ENCODE measurements around the gene DDN.
A peak's percentile ranks its signal among the peaks of the same experiment; 100 is the strongest.

The DDN gene

DNA sequence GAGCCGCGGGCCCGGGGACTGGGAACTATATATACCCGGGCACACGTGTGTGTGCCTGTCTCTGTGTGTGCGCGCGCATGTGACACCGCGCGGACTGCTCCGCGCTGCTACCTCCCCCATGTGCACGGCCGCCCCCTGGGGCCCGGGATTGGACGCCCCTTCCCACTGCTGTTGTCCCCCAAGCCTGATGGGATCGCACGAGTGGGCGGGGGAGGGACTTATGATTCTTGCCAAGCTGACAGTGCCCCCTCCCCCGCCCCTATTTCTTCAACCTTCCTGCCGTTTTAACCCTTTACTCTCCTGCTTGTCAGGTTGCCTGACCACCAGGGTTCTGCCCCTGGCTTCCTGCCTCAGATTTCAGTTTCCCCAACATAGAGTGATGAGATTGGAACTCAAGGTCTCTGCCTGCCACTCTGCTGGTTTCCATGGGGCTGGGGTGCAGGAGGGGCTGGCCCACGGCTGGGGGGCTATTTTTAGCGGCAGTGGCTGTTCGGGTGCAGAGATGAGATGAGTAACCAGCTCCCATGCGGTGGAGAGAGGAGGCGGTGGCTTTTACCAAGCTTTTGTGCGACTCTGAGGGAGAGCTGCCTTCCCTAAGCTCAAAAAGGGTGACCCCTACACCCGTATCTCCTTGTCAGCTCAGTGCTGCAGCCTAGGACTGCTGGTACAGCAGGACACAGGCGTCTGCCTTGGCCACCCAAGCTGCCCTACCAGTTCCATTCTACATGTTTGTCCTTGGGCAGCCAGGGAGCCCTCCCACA is at the start of gene DDN:
TSS of gene DDN (minus strand) at position 5 of the 761 bp plus-strand sequence. CDS start 88 bp downstream, outside the sequence.
- peak within 1 kb of the TSS; percentile 52 to 60 for H3K4me3 ChIP-seq (ENCODE audit: low read length in 2 of 2)
- peaks cover 20 to 25% of the 10 kb centered on the region in 2 donors for H3K36me3 ChIP-seq (ENCODE audit: control insufficient read depth in 2 of 2, insufficient read depth in 2 of 2, low read length in 2 of 2)
- peak within 1 kb of the TSS; percentile 9 to 14 for H3K9ac ChIP-seq (ENCODE audit: low read depth in 1 of 2, low read length in 2 of 2)
- H3K4me1 ChIP-seq (ENCODE audit: control insufficient read depth in 2 of 2, insufficient read depth in 2 of 2, low read length in 2 of 2), result peaks cover 27 to 30% of the 10 kb centered on the region in 2 donors
- no peak within 1 kb of the TSS for H3K27ac ChIP-seq (ENCODE audit: low read depth in 2 of 2, low read length in 2 of 2)
- H3K9me3 ChIP-seq (ENCODE audit: control insufficient read depth in 2 of 2, low read length in 2 of 2), result no peaks in the 10 kb centered on the region
- H3K27me3 ChIP-seq (ENCODE audit: control insufficient read depth in 2 of 2, insufficient read depth in 2 of 2, low read length in 2 of 2), result peaks cover 30 to 31% of the 10 kb centered on the region in 2 donors

DNA sequence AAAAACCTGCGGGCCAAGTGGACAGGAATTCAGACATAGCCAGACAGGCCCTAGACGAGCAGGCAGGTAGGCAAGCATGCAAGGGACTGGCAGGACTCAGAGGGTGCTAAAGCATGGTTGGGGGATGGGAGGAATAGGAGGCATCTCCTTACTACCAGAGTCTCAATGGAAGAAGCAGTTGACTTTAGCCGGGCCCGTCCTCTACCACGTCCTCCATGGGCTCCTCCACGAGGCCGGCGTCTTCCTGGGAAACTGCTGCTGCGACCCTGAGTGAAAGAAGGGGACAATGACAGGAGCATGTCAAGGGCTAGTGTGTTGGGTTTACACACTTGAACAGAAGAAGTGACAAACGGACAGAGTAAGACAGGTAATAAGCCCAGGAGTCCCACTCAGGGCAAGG is 49.8 kb upstream of the DDN start:
- H3K4me1 ChIP-seq (ENCODE audit: control insufficient read depth in 2 of 2, insufficient read depth in 2 of 2, low read length in 2 of 2), result no peaks in the 10 kb centered on the region
- H3K36me3 ChIP-seq (ENCODE audit: control insufficient read depth in 2 of 2, insufficient read depth in 2 of 2, low read length in 2 of 2), result peaks cover 90 to 96% of the 10 kb centered on the region in 2 donors
- no peak overlapping the region for H3K9ac ChIP-seq (ENCODE audit: low read depth in 1 of 2, low read length in 2 of 2)
- H3K9me3 ChIP-seq (ENCODE audit: control insufficient read depth in 2 of 2, low read length in 2 of 2), result no peaks in the 10 kb centered on the region
- no peak overlapping the region for H3K27ac ChIP-seq (ENCODE audit: low read depth in 2 of 2, low read length in 2 of 2)
- no peaks in the 10 kb centered on the region for H3K27me3 ChIP-seq (ENCODE audit: control insufficient read depth in 2 of 2, insufficient read depth in 2 of 2, low read length in 2 of 2)
- no peak overlapping the region for H3K4me3 ChIP-seq (ENCODE audit: low read length in 2 of 2)

GRCh38 chr12:49046129-49046895 is 47.1 kb upstream of the DDN start:
- H3K4me1 ChIP-seq (ENCODE audit: control insufficient read depth in 2 of 2, insufficient read depth in 2 of 2, low read length in 2 of 2), result no peaks in the 10 kb centered on the region
- no peaks in the 10 kb centered on the region for H3K9me3 ChIP-seq (ENCODE audit: control insufficient read depth in 2 of 2, low read length in 2 of 2)
- no peak overlapping the region for H3K9ac ChIP-seq (ENCODE audit: low read depth in 1 of 2, low read length in 2 of 2)
- no peak overlapping the region for H3K4me3 ChIP-seq (ENCODE audit: low read length in 2 of 2)
- no peak overlapping the region for H3K27ac ChIP-seq (ENCODE audit: low read depth in 2 of 2, low read length in 2 of 2)
- H3K36me3 ChIP-seq (ENCODE audit: control insufficient read depth in 2 of 2, insufficient read depth in 2 of 2, low read length in 2 of 2), result peaks cover 91 to 96% of the 10 kb centered on the region in 2 donors
- no peaks in the 10 kb centered on the region for H3K27me3 ChIP-seq (ENCODE audit: control insufficient read depth in 2 of 2, insufficient read depth in 2 of 2, low read length in 2 of 2)

- no peak overlapping the region for H3K27ac ChIP-seq (ENCODE audit: low read depth in 2 of 2, low read length in 2 of 2)
- peaks cover 85 to 88% of the 10 kb centered on the region in 2 donors for H3K36me3 ChIP-seq (ENCODE audit: control insufficient read depth in 2 of 2, insufficient read depth in 2 of 2, low read length in 2 of 2)
- no peaks in the 10 kb centered on the region for H3K27me3 ChIP-seq (ENCODE audit: control insufficient read depth in 2 of 2, insufficient read depth in 2 of 2, low read length in 2 of 2)
- H3K4me3 ChIP-seq (ENCODE audit: low read length in 2 of 2), result no peak overlapping the region
- no peaks in the 10 kb centered on the region for H3K4me1 ChIP-seq (ENCODE audit: control insufficient read depth in 2 of 2, insufficient read depth in 2 of 2, low read length in 2 of 2)
- no peak overlapping the region for H3K9ac ChIP-seq (ENCODE audit: low read depth in 1 of 2, low read length in 2 of 2)
- H3K9me3 ChIP-seq (ENCODE audit: control insufficient read depth in 2 of 2, low read length in 2 of 2), result no peaks in the 10 kb centered on the region
Observed at GRCh38 chr12:49044660-49045059, 45.5 kb upstream of the DDN start.

GRCh38 chr12:49043856-49044258 is 44.7 kb upstream of the DDN start:
- H3K9ac ChIP-seq (ENCODE audit: low read depth in 1 of 2, low read length in 2 of 2), result no peak overlapping the region
- no peaks in the 10 kb centered on the region for H3K4me1 ChIP-seq (ENCODE audit: control insufficient read depth in 2 of 2, insufficient read depth in 2 of 2, low read length in 2 of 2)
- H3K36me3 ChIP-seq (ENCODE audit: control insufficient read depth in 2 of 2, insufficient read depth in 2 of 2, low read length in 2 of 2), result peaks cover 83 to 88% of the 10 kb centered on the region in 2 donors

GRCh38 chr12:49043241-49043640 is 44.1 kb upstream of the DDN start:
- peaks cover 82 to 88% of the 10 kb centered on the region in 2 donors for H3K36me3 ChIP-seq (ENCODE audit: control insufficient read depth in 2 of 2, insufficient read depth in 2 of 2, low read length in 2 of 2)

More at GRCh38 chr12:49043856-49044258, 44.7 kb upstream of the DDN start:
- Histone ChIP-seq H3K27ac (ENCODE audit: low read depth in 2 of 2, low read length in 2 of 2) (no peak overlapping the region), H3K27me3 (ENCODE audit: control insufficient read depth in 2 of 2, insufficient read depth in 2 of 2, low read length in 2 of 2) (no peaks in the 10 kb centered on the region), H3K4me3 (ENCODE audit: low read length in 2 of 2) (no peak overlapping the region), H3K9me3 (ENCODE audit: control insufficient read depth in 2 of 2, low read length in 2 of 2) (no peaks in the 10 kb centered on the region)

GRCh38 chr12:49041881-49042484 is 42.8 kb upstream of the DDN start:
- Histone ChIP-seq H3K9me3 (ENCODE audit: control insufficient read depth in 2 of 2, low read length in 2 of 2) (no peaks in the 10 kb centered on the region), H3K4me1 (ENCODE audit: control insufficient read depth in 2 of 2, insufficient read depth in 2 of 2, low read length in 2 of 2) (no peaks in the 10 kb centered on the region), H3K9ac (ENCODE audit: low read depth in 1 of 2, low read length in 2 of 2) (no peak overlapping the region), H3K36me3 (ENCODE audit: control insufficient read depth in 2 of 2, insufficient read depth in 2 of 2, low read length in 2 of 2) (peaks cover 85 to 89% of the 10 kb centered on the region in 2 donors), H3K27me3 (ENCODE audit: control insufficient read depth in 2 of 2, insufficient read depth in 2 of 2, low read length in 2 of 2) (no peaks in the 10 kb centered on the region), H3K4me3 (ENCODE audit: low read length in 2 of 2) (no peak overlapping the region), H3K27ac (ENCODE audit: low read depth in 2 of 2, low read length in 2 of 2) (no peak overlapping the region)

More at GRCh38 chr12:49043241-49043640, 44.1 kb upstream of the DDN start:
- Histone ChIP-seq H3K27me3 (ENCODE audit: control insufficient read depth in 2 of 2, insufficient read depth in 2 of 2, low read length in 2 of 2) (no peaks in the 10 kb centered on the region), H3K4me1 (ENCODE audit: control insufficient read depth in 2 of 2, insufficient read depth in 2 of 2, low read length in 2 of 2) (no peaks in the 10 kb centered on the region), H3K9me3 (ENCODE audit: control insufficient read depth in 2 of 2, low read length in 2 of 2) (no peaks in the 10 kb centered on the region), H3K27ac (ENCODE audit: low read depth in 2 of 2, low read length in 2 of 2) (no peak overlapping the region), H3K4me3 (ENCODE audit: low read length in 2 of 2) (no peak overlapping the region), H3K9ac (ENCODE audit: low read depth in 1 of 2, low read length in 2 of 2) (no peak overlapping the region)

GRCh38 chr12:49041036-49041880 is 42.1 kb upstream of the DDN start:
- no peak overlapping the region for H3K27ac ChIP-seq (ENCODE audit: low read depth in 2 of 2, low read length in 2 of 2)
- no peaks in the 10 kb centered on the region for H3K4me1 ChIP-seq (ENCODE audit: control insufficient read depth in 2 of 2, insufficient read depth in 2 of 2, low read length in 2 of 2)
- H3K9ac ChIP-seq (ENCODE audit: low read depth in 1 of 2, low read length in 2 of 2), result no peak overlapping the region
- H3K27me3 ChIP-seq (ENCODE audit: control insufficient read depth in 2 of 2, insufficient read depth in 2 of 2, low read length in 2 of 2), result no peaks in the 10 kb centered on the region
- H3K9me3 ChIP-seq (ENCODE audit: control insufficient read depth in 2 of 2, low read length in 2 of 2), result no peaks in the 10 kb centered on the region
- H3K4me3 ChIP-seq (ENCODE audit: low read length in 2 of 2), result no peak overlapping the region
- H3K36me3 ChIP-seq (ENCODE audit: control insufficient read depth in 2 of 2, insufficient read depth in 2 of 2, low read length in 2 of 2), result peaks cover 83 to 88% of the 10 kb centered on the region in 2 donors

- H3K27me3 ChIP-seq (ENCODE audit: control insufficient read depth in 2 of 2, insufficient read depth in 2 of 2, low read length in 2 of 2), result no peaks in the 10 kb centered on the region
- peaks cover 75 to 80% of the 10 kb centered on the region in 2 donors for H3K36me3 ChIP-seq (ENCODE audit: control insufficient read depth in 2 of 2, insufficient read depth in 2 of 2, low read length in 2 of 2)
- no peak overlapping the region for H3K27ac ChIP-seq (ENCODE audit: low read depth in 2 of 2, low read length in 2 of 2)
- H3K9me3 ChIP-seq (ENCODE audit: control insufficient read depth in 2 of 2, low read length in 2 of 2), result no peaks in the 10 kb centered on the region
- no peaks in the 10 kb centered on the region for H3K4me1 ChIP-seq (ENCODE audit: control insufficient read depth in 2 of 2, insufficient read depth in 2 of 2, low read length in 2 of 2)
- H3K9ac ChIP-seq (ENCODE audit: low read depth in 1 of 2, low read length in 2 of 2), result no peak overlapping the region
- H3K4me3 ChIP-seq (ENCODE audit: low read length in 2 of 2), result no peak overlapping the region
Observed at GRCh38 chr12:49040364-49040855, 41.2 kb upstream of the DDN start.

Data from mucosa of rectum (tissue), 2 donors.